ENCODE data around the gene MTA2. TPM values are rescaled to one million over a fixed set of nuclear protein-coding genes. Genes with fewer than 3 reads are reported as not detected.

Gene MTA2
- total RNA-seq, 1 donor from 2014 or later: 26.3 TPM

DNA sequence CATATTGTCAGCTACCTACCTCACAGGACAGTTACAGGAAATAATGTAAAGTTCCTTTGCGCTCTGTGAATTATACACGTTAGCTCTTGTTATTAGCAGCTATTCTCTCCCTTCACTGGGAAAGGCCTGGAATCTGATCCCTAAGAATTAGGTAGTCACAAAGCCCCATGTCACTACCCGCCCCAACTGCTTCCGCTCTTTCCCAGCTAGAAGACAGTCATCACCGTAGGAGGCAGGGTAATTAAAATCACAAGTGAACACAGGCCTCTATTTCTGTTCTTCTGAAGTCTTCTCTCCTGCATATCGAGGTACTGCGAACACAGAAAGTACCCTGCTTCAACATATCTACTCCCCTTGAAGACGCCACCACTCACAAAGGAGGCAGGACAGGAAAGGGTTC, 42.5 kb downstream of the MTA2 start:
- DNase-seq: no peak
- no peaks in the 10 kb centered on the region for H3K9me3 ChIP-seq (replicated peaks)
- intact Hi-C loops (cut with micrococcal nuclease): no loop called here
- no peak overlapping the region for H3K4me3 ChIP-seq
- H3K27ac ChIP-seq (replicated peaks): peak overlapping the region; percentile 78
- H3K36me3 ChIP-seq: peaks cover 59% of the 10 kb centered on the region
- TF ChIP-seq, protein P1, sequence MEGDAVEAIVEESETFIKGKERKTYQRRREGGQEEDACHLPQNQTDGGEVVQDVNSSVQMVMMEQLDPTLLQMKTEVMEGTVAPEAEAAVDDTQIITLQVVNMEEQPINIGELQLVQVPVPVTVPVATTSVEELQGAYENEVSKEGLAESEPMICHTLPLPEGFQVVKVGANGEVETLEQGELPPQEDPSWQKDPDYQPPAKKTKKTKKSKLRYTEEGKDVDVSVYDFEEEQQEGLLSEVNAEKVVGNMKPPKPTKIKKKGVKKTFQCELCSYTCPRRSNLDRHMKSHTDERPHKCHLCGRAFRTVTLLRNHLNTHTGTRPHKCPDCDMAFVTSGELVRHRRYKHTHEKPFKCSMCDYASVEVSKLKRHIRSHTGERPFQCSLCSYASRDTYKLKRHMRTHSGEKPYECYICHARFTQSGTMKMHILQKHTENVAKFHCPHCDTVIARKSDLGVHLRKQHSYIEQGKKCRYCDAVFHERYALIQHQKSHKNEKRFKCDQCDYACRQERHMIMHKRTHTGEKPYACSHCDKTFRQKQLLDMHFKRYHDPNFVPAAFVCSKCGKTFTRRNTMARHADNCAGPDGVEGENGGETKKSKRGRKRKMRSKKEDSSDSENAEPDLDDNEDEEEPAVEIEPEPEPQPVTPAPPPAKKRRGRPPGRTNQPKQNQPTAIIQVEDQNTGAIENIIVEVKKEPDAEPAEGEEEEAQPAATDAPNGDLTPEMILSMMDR (IDR thresholded peaks at IDR 0.05; ENCODE audit: borderline replicate concordance): no peak
- H3K4me1 ChIP-seq: peaks cover 62% of the 10 kb centered on the region
- no peaks in the 10 kb centered on the region for H3K27me3 ChIP-seq (ENCODE audit: low read depth)

DNA sequence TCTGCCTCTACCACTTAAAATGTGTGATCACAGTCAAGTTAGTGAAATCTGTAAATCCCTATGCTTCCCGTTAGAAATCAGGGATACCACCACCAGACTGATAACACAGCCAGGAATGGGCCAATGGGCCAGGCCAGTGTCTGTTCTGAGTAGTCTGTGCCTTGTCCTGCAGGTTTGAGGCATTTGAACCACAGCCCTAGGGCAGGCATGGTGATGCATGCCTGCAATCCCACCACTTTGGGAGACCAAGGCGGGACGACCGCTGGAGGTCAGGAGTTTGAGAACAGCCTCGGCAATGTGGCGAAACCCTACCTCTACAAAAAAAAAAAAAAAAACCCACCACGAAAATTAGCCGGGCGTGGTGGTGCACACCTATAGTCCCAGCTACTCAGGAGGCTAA, 43.0 kb downstream of the MTA2 start:
- Histone ChIP-seq H3K4me3 (no peak overlapping the region), H3K4me1 (peaks cover 67% of the 10 kb centered on the region), H3K27me3 (ENCODE audit: low read depth) (no peaks in the 10 kb centered on the region), H3K9me3 (replicated peaks) (no peaks in the 10 kb centered on the region), H3K36me3 (peaks cover 54% of the 10 kb centered on the region), H3K27ac (replicated peaks) (peak overlapping the region; percentile 78)
- DNase-seq: peak; percentile 9
- intact Hi-C loops (cut with micrococcal nuclease): no loop called here
- TF ChIP-seq, protein P1 (IDR thresholded peaks at IDR 0.05; ENCODE audit: borderline replicate concordance): no peak

- Histone ChIP-seq H3K9me3 (replicated peaks) (no peaks in the 10 kb centered on the region), H3K4me3 (peak overlapping the region; percentile 39), H3K27me3 (ENCODE audit: low read depth) (no peaks in the 10 kb centered on the region), H3K36me3 (peaks cover 38% of the 10 kb centered on the region), H3K4me1 (peaks cover 83% of the 10 kb centered on the region), H3K27ac (replicated peaks) (peak overlapping the region; percentile 94)
- DNase-seq: no peak
- intact Hi-C loops (cut with micrococcal nuclease): no loop called here
- TF ChIP-seq, protein P1 (IDR thresholded peaks at IDR 0.05; ENCODE audit: borderline replicate concordance): no peak
Observed at GRCh38 chr11:62556875-62557631, 44.6 kb downstream of the MTA2 start.

GRCh38 chr11:62556108-62556874, 45.4 kb downstream of the MTA2 start:
- H3K4me1 ChIP-seq: peaks cover 90% of the 10 kb centered on the region
- peak overlapping the region; percentile 39 for H3K4me3 ChIP-seq
- peaks cover 32% of the 10 kb centered on the region for H3K36me3 ChIP-seq
- TF ChIP-seq, protein P1 (IDR thresholded peaks at IDR 0.05; ENCODE audit: borderline replicate concordance): no peak
- DNase-seq: peak; percentile 87
- peak overlapping the region; percentile 94 for H3K27ac ChIP-seq (replicated peaks)
- intact Hi-C loops (cut with micrococcal nuclease): no loop called here
- H3K27me3 ChIP-seq (ENCODE audit: low read depth): no peaks in the 10 kb centered on the region
- H3K9me3 ChIP-seq (replicated peaks): no peaks in the 10 kb centered on the region

DNA sequence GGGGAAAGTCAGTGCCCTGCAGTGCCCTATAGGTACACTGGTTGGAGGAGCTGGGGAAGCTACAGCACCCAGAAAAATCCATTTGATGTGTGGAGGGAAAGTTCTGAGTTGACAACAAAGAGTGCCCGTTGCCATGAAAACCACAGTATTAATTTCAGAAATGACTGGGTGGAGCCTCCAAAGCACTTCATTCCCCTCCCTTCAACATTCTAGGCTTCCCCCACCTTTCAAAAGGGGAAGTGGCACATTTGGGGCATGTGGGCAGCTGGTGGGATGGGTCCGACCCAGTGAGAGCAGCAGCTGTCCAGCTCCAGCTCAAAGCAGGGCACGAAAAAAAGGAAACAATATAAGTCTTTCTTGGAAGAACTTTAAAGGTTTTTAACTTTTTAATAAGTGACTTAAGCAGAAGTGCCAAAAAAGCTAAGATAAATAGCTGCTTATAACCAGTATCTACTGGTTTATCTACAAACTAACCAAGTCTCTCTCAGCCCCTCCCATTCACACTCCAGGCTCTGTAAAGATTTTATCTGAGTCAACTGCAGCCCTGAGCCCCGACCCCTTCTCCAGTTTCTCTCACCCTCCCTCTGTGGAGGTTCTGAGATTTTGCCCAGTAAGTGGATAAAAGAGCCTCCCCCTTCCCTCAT, 46.1 kb downstream of the MTA2 start:
- TF ChIP-seq, protein P1 (IDR thresholded peaks at IDR 0.05; ENCODE audit: borderline replicate concordance): no peak
- Histone ChIP-seq H3K4me3 (peak overlapping the region; percentile 39), H3K4me1 (peaks cover 90% of the 10 kb centered on the region), H3K27me3 (ENCODE audit: low read depth) (no peaks in the 10 kb centered on the region), H3K36me3 (peaks cover 32% of the 10 kb centered on the region), H3K9me3 (replicated peaks) (no peaks in the 10 kb centered on the region), H3K27ac (replicated peaks) (peak overlapping the region; percentile 94)
- intact Hi-C loops (cut with micrococcal nuclease): no loop called here
- peak; percentile 39 for DNase-seq
